Right lobe of liver (tissue), 4 donors: Measurements from ENCODE around the gene SIGLEC5.

ENCODE experiments used
- POLR2A ChIP-seq: fragments of 450-650 bp; IDR thresholded peaks from one replicate; pipeline ENCODE4 v1.6.1; 2017; ENCODE audit warnings: antibody characterized with exemption, mild to moderate bottlenecking
- TF ChIP-seq, protein P1 (sequence below), 4 donors: fragments of 200-600 bp in 3 of 4; fragments of 450-650 bp in 1 of 4; IDR thresholded peaks; one replicate each; pipeline versions ENCODE4 v1.5.1 to v1.8.0; 2016 to 2022; ENCODE audit warnings: antibody characterized with exemption in 4 of 4, mild to moderate bottlenecking in 2 of 4
- donor health status: DM: no; HTN: no; CAD: no.
- donor health status: DM: no; HTN: no; CAD: no.
- donor health status: DM: no; HTN: yes; CAD: no.

DNA sequence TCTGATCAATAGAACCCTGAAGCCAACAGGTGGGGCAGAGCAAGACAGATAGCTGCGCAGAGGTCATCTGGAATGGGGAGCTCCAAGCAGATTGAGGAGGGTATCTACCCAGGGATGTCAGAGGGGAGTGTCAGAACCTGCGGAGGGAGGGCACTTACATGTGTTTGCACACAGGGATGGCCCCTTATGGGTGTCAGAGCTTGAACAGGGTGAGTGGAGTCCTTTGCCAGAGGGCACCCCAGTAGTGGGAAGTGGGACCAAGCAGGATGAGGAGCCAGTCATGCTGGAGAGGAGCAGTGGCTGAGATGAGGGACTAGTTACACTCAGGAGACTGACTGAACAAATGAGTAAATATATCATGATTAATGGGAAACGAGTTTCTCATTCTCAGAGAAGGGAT, 33.4 kb upstream of the SIGLEC5 start:
- TF ChIP-seq, protein P1, sequence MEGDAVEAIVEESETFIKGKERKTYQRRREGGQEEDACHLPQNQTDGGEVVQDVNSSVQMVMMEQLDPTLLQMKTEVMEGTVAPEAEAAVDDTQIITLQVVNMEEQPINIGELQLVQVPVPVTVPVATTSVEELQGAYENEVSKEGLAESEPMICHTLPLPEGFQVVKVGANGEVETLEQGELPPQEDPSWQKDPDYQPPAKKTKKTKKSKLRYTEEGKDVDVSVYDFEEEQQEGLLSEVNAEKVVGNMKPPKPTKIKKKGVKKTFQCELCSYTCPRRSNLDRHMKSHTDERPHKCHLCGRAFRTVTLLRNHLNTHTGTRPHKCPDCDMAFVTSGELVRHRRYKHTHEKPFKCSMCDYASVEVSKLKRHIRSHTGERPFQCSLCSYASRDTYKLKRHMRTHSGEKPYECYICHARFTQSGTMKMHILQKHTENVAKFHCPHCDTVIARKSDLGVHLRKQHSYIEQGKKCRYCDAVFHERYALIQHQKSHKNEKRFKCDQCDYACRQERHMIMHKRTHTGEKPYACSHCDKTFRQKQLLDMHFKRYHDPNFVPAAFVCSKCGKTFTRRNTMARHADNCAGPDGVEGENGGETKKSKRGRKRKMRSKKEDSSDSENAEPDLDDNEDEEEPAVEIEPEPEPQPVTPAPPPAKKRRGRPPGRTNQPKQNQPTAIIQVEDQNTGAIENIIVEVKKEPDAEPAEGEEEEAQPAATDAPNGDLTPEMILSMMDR (IDR thresholded peaks at IDR 0.05) = no peak
- TF ChIP-seq POLR2A = no peak
